HTERT RPE-1 (cell line): Measurements from ENCODE around the gene REEP1.

ENCODE experiments used
- in situ Hi-C: fragments of 300-500 bp; cut with MboI; formaldehyde crosslinking; loops from 4 replicates; pipeline ENCODE4 v1.14.3; 2020; ENCODE audit warnings: low sequenced_read_pairs

Gene REEP1

GRCh38 chr2:86226636-86227520, 110.5 kb downstream of the REEP1 start:
- in situ Hi-C loops = no loop called here

DNA sequence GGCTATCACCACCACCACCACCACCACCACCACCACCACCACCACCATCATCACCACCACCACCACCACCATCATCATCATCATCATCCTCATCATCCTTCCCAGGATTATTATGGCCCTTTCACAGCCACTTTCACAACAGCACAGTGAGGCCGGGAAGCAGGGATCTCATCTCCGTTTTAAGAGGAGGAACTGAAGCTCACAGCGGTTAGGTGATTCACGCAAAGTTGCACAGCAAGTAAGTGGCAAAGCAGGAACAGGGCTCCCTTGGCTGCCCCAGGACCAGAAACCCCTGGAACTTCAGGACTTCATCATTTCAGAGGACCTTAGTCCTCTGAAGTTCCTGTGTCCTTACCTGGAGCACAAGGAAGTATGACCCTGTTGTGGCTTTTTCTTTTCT, 111.4 kb downstream of the REEP1 start:
- in situ Hi-C loops = no loop called here

DNA sequence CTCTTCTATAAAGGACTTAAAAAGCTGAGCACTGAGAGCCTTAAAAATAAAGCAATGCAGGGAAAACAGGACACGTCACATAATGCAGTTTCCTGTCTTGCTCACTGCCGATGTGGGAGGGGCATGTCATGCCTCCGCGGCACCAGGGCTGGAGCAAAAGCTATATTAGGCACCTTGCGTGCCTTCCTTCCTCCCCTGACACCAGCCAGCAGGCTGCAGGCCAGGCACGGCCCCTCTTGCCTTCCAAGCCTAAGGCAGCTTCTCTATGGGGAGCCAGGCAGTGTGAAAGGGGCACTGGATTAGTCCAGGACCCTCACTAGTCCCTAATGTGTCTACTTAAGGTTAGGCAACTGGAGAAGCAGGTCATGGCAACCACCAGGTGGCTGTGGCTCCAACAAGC, 111.8 kb downstream of the REEP1 start:
- in situ Hi-C loops = no loop called here

DNA sequence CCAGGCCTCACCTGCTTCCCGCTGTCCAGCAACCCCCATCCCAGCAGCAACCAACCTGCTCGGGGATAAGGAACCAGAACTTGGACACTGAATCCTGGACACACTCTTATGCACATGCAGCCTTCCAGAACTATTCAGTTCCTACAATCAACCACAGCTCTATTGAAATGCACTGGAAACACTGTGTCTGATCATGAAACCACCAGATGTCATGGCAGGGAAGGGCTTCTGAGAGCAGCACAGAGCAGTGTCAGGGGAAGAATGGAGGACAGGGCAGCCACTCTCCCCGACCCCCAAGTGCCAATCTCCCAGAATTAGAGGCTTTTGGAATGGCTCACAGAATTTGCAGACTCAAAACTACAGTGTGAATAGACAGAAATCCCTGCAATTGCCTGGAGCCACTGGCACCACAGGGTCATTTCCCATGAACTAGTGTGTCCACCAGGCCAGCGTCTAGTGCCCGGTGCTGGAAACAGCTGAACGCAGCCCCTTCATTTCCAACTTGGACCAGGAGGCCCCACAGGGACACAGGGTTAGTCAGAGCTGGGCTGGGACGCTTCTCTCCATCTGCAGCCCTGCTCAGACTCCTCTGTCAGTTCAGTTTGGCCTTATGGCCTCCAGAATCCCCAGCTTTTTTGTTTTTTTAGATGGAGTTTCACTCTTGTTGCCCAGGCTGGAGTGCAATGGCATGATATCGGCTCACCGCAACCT, 112.6 kb downstream of the REEP1 start:
- in situ Hi-C loops = no loop called here

- in situ Hi-C loops = no loop called here
These were observed 113.4 kb downstream of the REEP1 start for GRCh38 chr2:86223927-86224560.

DNA sequence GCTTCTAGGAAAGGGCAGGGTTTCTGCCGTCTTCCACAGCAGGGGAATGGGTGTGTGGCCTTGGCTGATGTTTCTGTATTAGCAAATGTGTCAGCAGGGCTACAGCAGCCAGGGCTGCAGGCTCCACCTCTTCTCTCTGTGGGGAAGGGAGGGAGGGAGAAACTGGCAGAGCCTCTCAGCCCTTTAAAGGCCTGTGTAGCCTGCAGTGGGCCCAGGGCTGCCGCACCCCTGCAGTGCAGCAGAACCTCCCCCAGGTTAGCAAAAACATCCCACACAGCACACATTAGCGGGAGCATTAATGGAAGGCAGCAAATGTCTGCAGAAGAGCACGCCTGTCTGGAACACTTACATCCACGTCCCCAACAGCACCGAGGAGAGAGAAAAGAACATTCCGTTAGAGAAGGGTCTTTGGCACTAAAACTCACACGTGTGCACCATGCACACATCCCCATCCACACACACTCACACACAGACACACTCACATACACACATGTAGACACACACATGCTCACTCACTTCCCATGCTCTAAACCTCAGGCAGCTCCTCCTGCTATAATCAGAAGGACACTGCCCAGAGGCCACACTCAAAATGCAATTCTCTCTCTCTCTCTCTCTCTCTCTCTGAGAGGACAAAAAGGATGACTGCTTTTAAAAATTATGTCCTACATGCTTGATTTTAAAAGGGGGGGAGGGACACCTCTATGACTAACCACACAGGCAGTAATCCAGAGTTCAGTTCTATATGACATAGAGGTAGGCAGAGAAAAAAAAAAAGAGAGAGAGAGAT, 114.1 kb downstream of the REEP1 start:
- in situ Hi-C loops = no loop called here

DNA sequence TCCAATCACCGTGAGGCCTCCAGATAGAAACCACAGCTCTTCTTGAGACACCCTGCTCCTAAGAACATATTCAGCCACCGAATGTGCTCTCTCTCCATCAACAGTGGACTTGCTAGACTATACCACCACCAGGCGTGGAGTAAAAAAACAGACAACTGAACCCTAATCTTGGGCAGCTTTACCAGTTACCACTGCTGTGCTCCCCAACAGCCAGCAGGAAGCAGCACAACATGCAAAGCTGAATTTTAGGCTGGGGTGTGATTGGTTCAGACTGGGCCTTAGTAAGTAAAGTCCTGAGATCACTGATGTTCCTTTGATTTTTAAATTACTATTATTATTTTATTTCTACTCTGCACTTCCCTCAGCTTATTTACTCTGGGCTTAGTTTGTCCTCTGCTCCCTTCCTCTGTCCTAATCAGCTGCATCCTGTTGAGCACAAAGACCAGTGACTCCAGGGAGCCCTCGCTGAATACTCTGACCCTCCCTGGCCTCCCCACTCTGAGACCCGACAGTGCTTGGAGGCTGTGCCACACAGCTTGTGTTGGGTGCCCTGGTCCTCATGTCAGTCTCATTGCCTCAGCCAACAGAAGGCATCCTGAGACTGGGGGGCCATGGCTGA, 116.3 kb downstream of the REEP1 start:
- in situ Hi-C loops = no loop called here

GRCh38 chr2:86219896-86220295, 117.5 kb downstream of the REEP1 start:
- in situ Hi-C loops = no loop called here

DNA sequence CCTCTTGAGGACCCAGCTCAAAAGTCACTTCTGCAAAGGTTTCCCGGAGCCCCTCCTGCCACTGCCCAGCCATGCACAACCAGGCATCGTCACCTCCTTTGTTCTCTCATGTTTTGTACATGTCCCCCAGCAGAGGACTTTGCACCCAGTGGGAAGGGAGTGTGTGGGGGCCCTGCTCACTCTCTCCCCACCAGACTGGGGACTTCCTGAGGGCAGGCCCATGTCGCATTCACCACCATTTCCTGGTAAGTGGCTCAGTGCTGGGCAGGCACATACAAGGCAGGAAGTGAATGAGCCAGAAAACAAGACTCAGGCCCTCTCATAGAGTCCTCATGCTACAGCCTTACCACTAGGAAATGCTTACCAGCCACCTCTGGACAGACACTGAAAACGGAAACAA, 119.3 kb downstream of the REEP1 start:
- in situ Hi-C loops = no loop called here

GRCh38 chr2:86216575-86217555, 120.6 kb downstream of the REEP1 start:
- in situ Hi-C loops = no loop called here

DNA sequence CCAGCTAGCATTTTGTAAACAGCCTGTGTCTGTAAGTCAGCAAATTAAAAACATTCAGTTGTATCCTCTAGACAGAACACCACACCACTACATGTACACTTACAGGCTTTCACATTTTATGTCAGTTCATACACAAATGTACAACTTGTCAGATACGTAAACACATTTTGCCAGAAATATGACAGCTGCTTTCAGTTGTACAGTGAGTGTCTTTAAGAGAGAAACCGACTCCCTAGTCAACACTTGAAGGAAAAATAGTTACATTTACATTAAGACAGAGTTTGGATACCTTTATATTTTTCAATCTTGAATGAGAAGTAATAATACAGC, 123.0 kb downstream of the REEP1 start:
- in situ Hi-C loops = no loop called here

DNA sequence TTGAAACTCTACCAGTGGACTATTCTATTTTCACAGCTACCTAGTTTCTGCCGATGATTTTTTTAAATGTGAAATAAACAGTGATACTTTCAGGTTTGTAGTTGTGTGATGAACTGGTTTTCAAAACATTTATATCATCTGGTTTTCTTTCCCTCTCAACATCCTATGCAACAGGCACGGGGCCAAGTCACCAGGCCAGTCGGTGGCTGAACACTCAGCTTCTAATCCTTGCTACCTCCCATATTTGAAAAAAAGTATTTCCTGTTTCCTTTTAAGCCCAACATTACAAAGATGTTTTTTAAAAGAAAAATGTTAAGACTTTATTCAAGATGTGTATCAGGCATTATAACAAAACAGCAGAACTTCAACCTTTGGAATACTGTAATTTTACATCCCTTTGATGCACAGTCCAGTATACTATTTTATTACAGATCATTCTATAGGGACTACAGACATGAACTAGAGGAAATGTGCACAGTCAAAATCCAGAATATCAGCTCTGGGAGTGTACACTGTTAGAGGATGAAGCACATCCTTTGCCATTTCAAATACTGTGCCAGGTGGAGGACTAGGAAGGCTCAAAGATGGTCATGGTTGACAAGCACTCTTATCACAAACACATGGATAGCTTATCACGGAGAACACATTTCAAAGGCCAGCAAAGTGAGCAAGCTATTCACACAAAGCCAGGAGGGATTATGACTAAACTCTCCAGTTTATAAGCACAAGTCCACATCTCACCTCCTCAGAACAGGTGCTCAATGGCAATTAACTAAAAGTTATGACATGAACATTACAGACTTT, 123.5 kb downstream of the REEP1 start:
- in situ Hi-C loops = no loop called here

- in situ Hi-C loops = no loop called here
These were observed 124.4 kb downstream of the REEP1 start for GRCh38 chr2:86213056-86213455.

DNA sequence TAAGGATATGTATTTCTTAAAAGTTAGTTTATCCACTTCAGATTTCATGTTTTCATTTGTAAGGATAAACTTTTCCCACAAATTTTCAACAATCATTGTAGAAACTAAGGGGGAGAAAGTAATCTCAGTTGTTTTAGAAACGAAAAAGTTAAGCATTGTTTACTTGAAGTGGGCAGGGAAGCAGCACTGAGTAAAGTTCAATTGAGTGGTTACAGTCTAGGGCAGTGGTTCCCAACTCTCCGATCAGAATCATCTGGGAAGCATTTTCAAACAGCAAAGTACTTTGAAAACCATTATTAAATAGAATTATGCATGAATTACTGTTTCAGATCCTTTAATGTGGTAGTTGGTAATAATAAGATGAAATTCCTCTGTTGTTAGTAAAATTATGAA, 125.6 kb downstream of the REEP1 start:
- in situ Hi-C loops = no loop called here

- in situ Hi-C loops = no loop called here
These were observed 126.2 kb downstream of the REEP1 start for GRCh38 chr2:86211033-86211795.

DNA sequence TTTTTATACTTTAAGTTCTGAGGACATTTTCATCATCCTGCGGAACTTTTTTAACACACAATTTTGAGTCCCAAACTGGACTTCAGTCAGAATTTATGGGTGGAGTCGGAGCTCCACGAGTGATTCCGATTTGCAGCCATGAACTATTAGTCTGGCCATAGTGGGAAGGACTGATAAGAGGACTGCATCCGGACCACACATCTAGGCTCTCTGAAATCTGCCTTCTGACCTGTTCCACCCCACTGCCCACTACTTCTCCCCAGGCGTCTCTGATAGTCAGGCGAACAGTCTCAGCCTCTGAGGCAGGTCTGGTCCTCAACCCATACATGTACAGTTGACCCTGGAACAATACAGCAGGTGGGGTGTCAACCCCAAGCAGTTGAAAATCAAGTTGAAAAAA, 133.0 kb downstream of the REEP1 start:
- in situ Hi-C loops = no loop called here

DNA sequence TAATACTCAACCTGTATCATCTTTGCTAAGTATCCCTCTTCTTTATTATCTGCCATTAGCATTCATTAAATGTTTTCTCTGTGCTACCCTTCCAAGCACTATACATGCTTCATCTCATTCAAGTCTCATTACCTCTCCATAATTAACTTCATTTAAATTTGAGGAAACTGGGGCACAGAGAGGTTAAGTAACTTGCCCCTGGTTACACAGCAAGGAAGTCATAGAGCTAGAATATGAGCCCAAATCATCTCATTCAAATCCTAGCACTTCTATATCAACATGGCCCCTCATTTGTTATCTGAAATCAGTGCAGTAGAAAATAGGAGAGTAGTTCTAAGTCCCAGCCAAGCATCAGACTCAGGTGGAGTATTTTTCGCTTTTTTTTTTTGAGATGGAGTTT, 133.8 kb downstream of the REEP1 start:
- in situ Hi-C loops = no loop called here

GRCh38 chr2:86202702-86203101, 134.7 kb downstream of the REEP1 start:
- in situ Hi-C loops = no loop called here
